Measurements from ENCODE around the gene ITPRIP.

DNA sequence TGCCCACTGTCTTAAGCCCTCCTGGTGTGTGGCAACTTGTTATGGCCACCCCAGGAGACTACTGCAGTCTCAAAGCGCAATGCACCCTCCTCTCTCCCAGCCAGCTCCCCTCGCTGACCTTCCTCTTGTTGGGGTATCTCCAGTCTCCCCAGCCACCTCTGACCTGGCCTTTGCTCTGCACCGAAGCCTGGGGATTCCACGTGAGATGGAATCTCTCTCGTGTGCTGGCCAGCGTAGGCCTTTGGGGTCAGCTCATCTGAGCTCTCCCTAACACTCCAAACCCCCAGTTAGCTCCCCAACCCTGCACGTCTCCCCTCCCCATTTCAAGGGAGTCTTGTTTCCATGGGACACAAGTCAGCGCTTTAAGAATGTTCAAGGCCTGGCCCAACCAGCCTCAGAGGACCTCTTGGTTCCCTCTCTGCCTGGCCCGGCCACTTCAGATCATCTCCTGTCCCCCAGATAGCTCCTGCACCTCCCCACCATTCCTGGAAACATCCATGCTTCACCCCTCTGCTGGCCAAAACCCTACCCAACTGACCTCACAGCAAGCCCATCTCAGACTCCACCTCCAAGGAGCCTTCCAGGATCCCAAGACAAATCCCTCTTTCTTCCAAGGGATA is 11.2 kb downstream of the ITPRIP start:
- TF ChIP-seq, protein P1, sequence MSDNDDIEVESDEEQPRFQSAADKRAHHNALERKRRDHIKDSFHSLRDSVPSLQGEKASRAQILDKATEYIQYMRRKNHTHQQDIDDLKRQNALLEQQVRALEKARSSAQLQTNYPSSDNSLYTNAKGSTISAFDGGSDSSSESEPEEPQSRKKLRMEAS (IDR thresholded peaks at IDR 0.05): no peak
- TF ChIP-seq, protein P2, sequence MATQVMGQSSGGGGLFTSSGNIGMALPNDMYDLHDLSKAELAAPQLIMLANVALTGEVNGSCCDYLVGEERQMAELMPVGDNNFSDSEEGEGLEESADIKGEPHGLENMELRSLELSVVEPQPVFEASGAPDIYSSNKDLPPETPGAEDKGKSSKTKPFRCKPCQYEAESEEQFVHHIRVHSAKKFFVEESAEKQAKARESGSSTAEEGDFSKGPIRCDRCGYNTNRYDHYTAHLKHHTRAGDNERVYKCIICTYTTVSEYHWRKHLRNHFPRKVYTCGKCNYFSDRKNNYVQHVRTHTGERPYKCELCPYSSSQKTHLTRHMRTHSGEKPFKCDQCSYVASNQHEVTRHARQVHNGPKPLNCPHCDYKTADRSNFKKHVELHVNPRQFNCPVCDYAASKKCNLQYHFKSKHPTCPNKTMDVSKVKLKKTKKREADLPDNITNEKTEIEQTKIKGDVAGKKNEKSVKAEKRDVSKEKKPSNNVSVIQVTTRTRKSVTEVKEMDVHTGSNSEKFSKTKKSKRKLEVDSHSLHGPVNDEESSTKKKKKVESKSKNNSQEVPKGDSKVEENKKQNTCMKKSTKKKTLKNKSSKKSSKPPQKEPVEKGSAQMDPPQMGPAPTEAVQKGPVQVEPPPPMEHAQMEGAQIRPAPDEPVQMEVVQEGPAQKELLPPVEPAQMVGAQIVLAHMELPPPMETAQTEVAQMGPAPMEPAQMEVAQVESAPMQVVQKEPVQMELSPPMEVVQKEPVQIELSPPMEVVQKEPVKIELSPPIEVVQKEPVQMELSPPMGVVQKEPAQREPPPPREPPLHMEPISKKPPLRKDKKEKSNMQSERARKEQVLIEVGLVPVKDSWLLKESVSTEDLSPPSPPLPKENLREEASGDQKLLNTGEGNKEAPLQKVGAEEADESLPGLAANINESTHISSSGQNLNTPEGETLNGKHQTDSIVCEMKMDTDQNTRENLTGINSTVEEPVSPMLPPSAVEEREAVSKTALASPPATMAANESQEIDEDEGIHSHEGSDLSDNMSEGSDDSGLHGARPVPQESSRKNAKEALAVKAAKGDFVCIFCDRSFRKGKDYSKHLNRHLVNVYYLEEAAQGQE (IDR thresholded peaks at IDR 0.05; ENCODE audit: low read depth): no peak
- TF ChIP-seq, protein P3, sequence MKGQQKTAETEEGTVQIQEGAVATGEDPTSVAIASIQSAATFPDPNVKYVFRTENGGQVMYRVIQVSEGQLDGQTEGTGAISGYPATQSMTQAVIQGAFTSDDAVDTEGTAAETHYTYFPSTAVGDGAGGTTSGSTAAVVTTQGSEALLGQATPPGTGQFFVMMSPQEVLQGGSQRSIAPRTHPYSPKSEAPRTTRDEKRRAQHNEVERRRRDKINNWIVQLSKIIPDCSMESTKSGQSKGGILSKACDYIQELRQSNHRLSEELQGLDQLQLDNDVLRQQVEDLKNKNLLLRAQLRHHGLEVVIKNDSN (IDR thresholded peaks at IDR 0.05): no peak
- no peak for TF ChIP-seq RAD21 (IDR thresholded peaks at IDR 0.05; ENCODE audit: low read depth)
- TF ChIP-seq CEBPB (IDR thresholded peaks at IDR 0.05): no peak
- no peak for TF ChIP-seq EP300 (IDR thresholded peaks at IDR 0.05; ENCODE audit: borderline replicate concordance)
- no peak for TF ChIP-seq TEAD4 (IDR thresholded peaks at IDR 0.05)
- no peak for TF ChIP-seq NFIC (IDR thresholded peaks at IDR 0.05)

Measured in Ishikawa (cell line).